T1000 (cell line): ENCODE data around the gene IGLL1.
"Not testable (repeated sequence)": the region's sequence is repeated elsewhere in the genome, so short reads cannot be mapped to it uniquely, and the experiment has no call there.

Source experiments
- DNase-seq: peaks from one replicate; lab custom pipeline; 2025; ENCODE audit warnings: mixed read lengths; lab: John Stamatoyannopoulos, UW

Gene IGLL1

GRCh38 chr22:23579870-23580575 lies at the start of gene IGLL1:
Gene IGLL1 (minus strand): TSS chr22:23580290. CDS start chr22:23580190, 100 bp downstream.
- DNase-seq, result no peak

GRCh38 chr22:23628056-23628743 lies 48.1 kb upstream of the IGLL1 start:
- DNase-seq, result not testable (repeated sequence)

- DNase-seq, result not testable (repeated sequence)
These were observed 47.4 kb upstream of the IGLL1 start for GRCh38 chr22:23627401-23628055.

GRCh38 chr22:23626286-23626975 lies 46.3 kb upstream of the IGLL1 start:
- DNase-seq, result no peak

GRCh38 chr22:23622634-23623033 lies 42.5 kb upstream of the IGLL1 start:
- no peak for DNase-seq

- DNase-seq, result not testable (repeated sequence)
These were observed 41.8 kb upstream of the IGLL1 start for GRCh38 chr22:23621916-23622315.

- no peak for DNase-seq
These were observed 41.1 kb upstream of the IGLL1 start for GRCh38 chr22:23621082-23621780.

GRCh38 chr22:23613193-23613972 lies 33.3 kb upstream of the IGLL1 start:
- DNase-seq, result no peak

GRCh38 chr22:23609983-23610781 lies 30.1 kb upstream of the IGLL1 start:
- DNase-seq, result no peak

- no peak for DNase-seq
These were observed 28.5 kb upstream of the IGLL1 start for GRCh38 chr22:23608583-23608982.

- DNase-seq, result no peak
These were observed 26.4 kb upstream of the IGLL1 start for GRCh38 chr22:23606204-23607131.

GRCh38 chr22:23604939-23605712 lies 25.0 kb upstream of the IGLL1 start:
- DNase-seq, result no peak

GRCh38 chr22:23603266-23603665 lies 23.2 kb upstream of the IGLL1 start:
- no peak for DNase-seq

- no peak for DNase-seq
These were observed 18.9 kb upstream of the IGLL1 start for GRCh38 chr22:23598805-23599518.

- DNase-seq, result not testable (repeated sequence)
These were observed 17.6 kb upstream of the IGLL1 start for GRCh38 chr22:23597576-23598268.

- not testable (repeated sequence) for DNase-seq
These were observed 15.8 kb upstream of the IGLL1 start for GRCh38 chr22:23595904-23596303.

- DNase-seq, result no peak
These were observed 11.8 kb upstream of the IGLL1 start for GRCh38 chr22:23591846-23592245.
